GM12878 (cell line): ENCODE results near the gene NHLRC4. TPM values are rescaled to one million over a fixed set of nuclear protein-coding genes. Genes with fewer than 3 reads are reported as not detected.

Source experiments
- BACH1 ChIP-seq: fragments of 450-650 bp; IDR thresholded peaks from 2 replicates; pipeline ENCODE4 v1.6.1; 2017; ENCODE audit warnings: mild to moderate bottlenecking, borderline replicate concordance
- BHLHE40 ChIP-seq, 2 experiments: fragments of 450-650 bp in 1 of 2; IDR thresholded peaks; 2 replicates each; pipeline ENCODE4 v1.6.1; 2011 to 2017; ENCODE audit warnings: low read depth in 2 of 2, borderline replicate concordance in 1 of 2, improper control_type of control experiment in 1 of 2, low read length in 1 of 2, mild to moderate bottlenecking in 1 of 2
- CHD4 ChIP-seq: fragments of 200-600 bp; sonication (generic); IDR thresholded peaks from 2 replicates; pipeline ENCODE4 v1.6.1; 2016; ENCODE audit warnings: mild to moderate bottlenecking
- CTCF ChIP-seq, 3 experiments: IDR thresholded peaks in 2 of 3; conservative IDR thresholded peaks in 1 of 3; 2 replicates each; pipeline ENCODE4 v1.5.1; 2011; ENCODE audit warnings: low read depth in 3 of 3, low read length in 3 of 3, mild to moderate bottlenecking in 3 of 3, control low read depth in 2 of 3, moderate library complexity in 2 of 3, inconsistent platforms in 1 of 3, mixed read lengths in 1 of 3; ENCODE audit not compliant: control insufficient read depth in 2 of 3, insufficient read depth in 1 of 3; ENCODE audit errors: extremely low read depth in 1 of 3
- EGR1 ChIP-seq, 2 experiments: IDR thresholded peaks; 1 replicate in 1 of 2; 2 replicates in 1 of 2; pipeline ENCODE4 v1.6.1; 2011 to 2012; ENCODE audit warnings: low read depth in 2 of 2, low read length in 2 of 2, borderline replicate concordance in 1 of 2, mild to moderate bottlenecking in 1 of 2, moderate library complexity in 1 of 2
- GATAD2B ChIP-seq: fragments of 450-650 bp; conservative IDR thresholded peaks from 2 replicates; pipeline ENCODE4 v1.6.1; 2017; ENCODE audit warnings: low read depth, mild to moderate bottlenecking, moderate library complexity
- IKZF1 ChIP-seq: fragments of 450-650 bp; conservative IDR thresholded peaks from 2 replicates; pipeline ENCODE4 v1.6.1; 2017; ENCODE audit warnings: antibody characterized with exemption, mild to moderate bottlenecking
- PML ChIP-seq: IDR thresholded peaks from 2 replicates; pipeline ENCODE4 v1.6.1; 2012; ENCODE audit warnings: low read length, inconsistent platforms
- RAD51 ChIP-seq: fragments of 450-650 bp; IDR thresholded peaks from 2 replicates; pipeline ENCODE4 v1.6.1; 2016; ENCODE audit warnings: moderate library complexity, mild to moderate bottlenecking, inconsistent platforms
- SMARCA5 ChIP-seq: fragments of 450-650 bp; IDR thresholded peaks from 2 replicates; pipeline ENCODE4 v1.6.1; 2017; ENCODE audit warnings: mild to moderate bottlenecking
- ZNF687 ChIP-seq: fragments of 450-650 bp; IDR thresholded peaks from 2 replicates; pipeline ENCODE4 v1.6.1; 2017; ENCODE audit warnings: mild to moderate bottlenecking, moderate library complexity
- polyA plus RNA-seq, 11 experiments: library from polyadenylated mRNA; depleted of rRNA in 4 of 11; unstranded in 6 of 11; stranded (reverse) in 5 of 11; fragments of >200 nt; fragmentation: Nextera tagmentation in 4 of 11; fragmentation: Illumina TruSeq in 1 of 11; extraction: Ambion mirVana in 4 of 11; extraction: Trizol in 1 of 11; gene quantifications; 1 replicate in 1 of 11; 2 replicates in 10 of 11; pipeline versions ENCODE4 v1.2.1 to v1.2.3, GENCODE V29; 2011 to 2016; ENCODE audit warnings: inconsistent platforms in 2 of 11, missing spikeins in 2 of 11, low read depth in 1 of 11
- total RNA-seq, 4 experiments: library from RNA; depleted of rRNA in 3 of 4; stranded (reverse); fragments of >200 nt in 3 of 4; fragmentation: Illumina TruSeq in 1 of 4; extraction: Trizol in 1 of 4; gene quantifications; 2 replicates each; pipeline versions ENCODE4 v1.2.1 to v1.2.3, GENCODE V29; 2013 to 2021

Gene NHLRC4
- total and polyA plus RNA-seq, 10 of the 15 experiments (the other 5 are each of a cell fraction or from before 2014, with no cell fraction given), result 0.07 to 1.1 (median 0.57) TPM; not detected in 3

GRCh38 chr16:590188-590814 lies 23.5 kb downstream of the NHLRC4 start (continued):
- TF ChIP-seq BHLHE40 (IDR thresholded peaks at IDR 0.05; ENCODE audit: borderline replicate concordance in 1 of 2, low read depth in 2 of 2, low read length in 1 of 2), result peak in 1 of 2 experiments; percentile 3; a peak in 1 of 4 replicates
- peak; percentile 37 for TF ChIP-seq IKZF1
- TF ChIP-seq CTCF (IDR thresholded peaks at IDR 0.05 in 2 of 3, conservative IDR thresholded peaks at IDR 0.05 in 1 of 3; ENCODE audit: control insufficient read depth in 2 of 3, extremely low read depth in 1 of 3, insufficient read depth in 1 of 3, low read depth in 3 of 3, low read length in 3 of 3), result no peak
- TF ChIP-seq CHD4, result no peak
- peak; percentile 89 for TF ChIP-seq SMARCA5
- TF ChIP-seq PML, result no peak
- no peak for TF ChIP-seq EGR1 (IDR thresholded peaks at IDR 0.05; ENCODE audit: borderline replicate concordance in 1 of 2, low read depth in 2 of 2, low read length in 2 of 2)
- 0 out of 2 replicates have a peak, but pooled peaks have one; percentile 22 for TF ChIP-seq ZNF687
- peak; percentile 70 for TF ChIP-seq GATAD2B
- TF ChIP-seq RAD51, result no peak
- TF ChIP-seq BACH1, result peak; percentile 49; the same call in 1 of the 2 replicates
